GM21515 (cell line): ENCODE measurements around the gene STX12.

Source experiments
- ATAC-seq: cut with Tn5 transposase; IDR thresholded peaks from one replicate; pipeline ENCODE4 v1.9.1; 2021; ENCODE audit not compliant: unreplicated experiment

Gene STX12

GRCh38 chr1:27772932-27773825 is at the start of gene STX12:
Gene STX12 (plus strand): TSS chr1:27773219. CDS start chr1:27773308, 89 bp downstream.
- peak; percentile 90 for ATAC-seq

GRCh38 chr1:27724961-27725373 is 48.1 kb upstream of the STX12 start:
- no peak for ATAC-seq

- ATAC-seq, result peak; percentile 94
Measured at GRCh38 chr1:27725374-27726172, 47.4 kb upstream of the STX12 start, which contains the start of gene FAM76A. Gene FAM76A (plus strand): TSS chr1:27725961. CDS start chr1:27726081, 120 bp downstream.

GRCh38 chr1:27726173-27727044 is 46.6 kb upstream of the STX12 start:
- ATAC-seq, result peak; percentile 20

GRCh38 chr1:27727126-27727525 is 45.9 kb upstream of the STX12 start:
- no peak for ATAC-seq

- ATAC-seq, result no peak
Measured at GRCh38 chr1:27736252-27736651, 36.8 kb upstream of the STX12 start.

GRCh38 chr1:27741121-27741520 is 31.9 kb upstream of the STX12 start:
- ATAC-seq, result no peak

GRCh38 chr1:27744556-27744955 is 28.5 kb upstream of the STX12 start:
- no peak for ATAC-seq

- no peak for ATAC-seq
Measured at GRCh38 chr1:27745466-27745865, 27.6 kb upstream of the STX12 start.

GRCh38 chr1:27752360-27752759 is 20.7 kb upstream of the STX12 start:
- no peak for ATAC-seq

GRCh38 chr1:27755286-27755685 is 17.7 kb upstream of the STX12 start:
- ATAC-seq, result no peak

- no peak for ATAC-seq
Measured at GRCh38 chr1:27755865-27756264, 17.2 kb upstream of the STX12 start.

GRCh38 chr1:27759236-27759635 is 13.8 kb upstream of the STX12 start:
- no peak for ATAC-seq

- no peak for ATAC-seq
Measured at GRCh38 chr1:27760426-27760825, 12.6 kb upstream of the STX12 start.

- ATAC-seq, result no peak
Measured at GRCh38 chr1:27762033-27762432, 11.0 kb upstream of the STX12 start.

GRCh38 chr1:27763358-27763757 is 9.7 kb upstream of the STX12 start:
- ATAC-seq, result no peak

GRCh38 chr1:27770293-27770830 is 2.7 kb upstream of the STX12 start:
- no peak for ATAC-seq

- no peak for ATAC-seq
Measured at GRCh38 chr1:27772036-27772931, 735 bp upstream of the STX12 start.

- peak; percentile 10 for ATAC-seq
Measured at GRCh38 chr1:27773826-27774445, 917 bp downstream of the STX12 start.
